ENCODE measurements around the gene FNIP1. TPM values are rescaled to one million over a fixed set of nuclear protein-coding genes. Genes with fewer than 3 reads are reported as not detected.

The FNIP1 gene
- total and polyA plus RNA-seq, 2 donors (not counting 1 experiment from before 2014, with no cell fraction given): 10.3 to 52.8 TPM

DNA sequence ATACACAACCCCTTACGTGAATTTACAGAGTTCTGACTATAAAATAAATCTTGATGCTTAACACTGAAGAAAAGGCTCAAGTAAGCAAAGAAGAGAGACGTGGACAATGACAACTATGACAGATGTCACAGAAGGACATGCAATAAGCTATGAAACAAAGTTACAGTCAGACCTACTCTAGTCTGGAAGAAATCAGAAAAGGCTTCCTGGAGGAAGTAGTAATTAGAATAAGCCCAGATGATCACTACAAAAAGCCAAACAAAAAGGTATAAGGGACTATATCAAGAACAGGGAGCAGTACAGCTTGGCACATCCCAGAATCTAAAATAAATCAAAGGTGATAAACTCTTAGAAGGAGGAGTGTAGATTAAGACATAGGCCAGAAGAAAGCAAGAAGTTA lies 6.3 kb downstream of the FNIP1 start:
- TF ChIP-seq, protein P1, sequence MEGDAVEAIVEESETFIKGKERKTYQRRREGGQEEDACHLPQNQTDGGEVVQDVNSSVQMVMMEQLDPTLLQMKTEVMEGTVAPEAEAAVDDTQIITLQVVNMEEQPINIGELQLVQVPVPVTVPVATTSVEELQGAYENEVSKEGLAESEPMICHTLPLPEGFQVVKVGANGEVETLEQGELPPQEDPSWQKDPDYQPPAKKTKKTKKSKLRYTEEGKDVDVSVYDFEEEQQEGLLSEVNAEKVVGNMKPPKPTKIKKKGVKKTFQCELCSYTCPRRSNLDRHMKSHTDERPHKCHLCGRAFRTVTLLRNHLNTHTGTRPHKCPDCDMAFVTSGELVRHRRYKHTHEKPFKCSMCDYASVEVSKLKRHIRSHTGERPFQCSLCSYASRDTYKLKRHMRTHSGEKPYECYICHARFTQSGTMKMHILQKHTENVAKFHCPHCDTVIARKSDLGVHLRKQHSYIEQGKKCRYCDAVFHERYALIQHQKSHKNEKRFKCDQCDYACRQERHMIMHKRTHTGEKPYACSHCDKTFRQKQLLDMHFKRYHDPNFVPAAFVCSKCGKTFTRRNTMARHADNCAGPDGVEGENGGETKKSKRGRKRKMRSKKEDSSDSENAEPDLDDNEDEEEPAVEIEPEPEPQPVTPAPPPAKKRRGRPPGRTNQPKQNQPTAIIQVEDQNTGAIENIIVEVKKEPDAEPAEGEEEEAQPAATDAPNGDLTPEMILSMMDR (IDR thresholded peaks at IDR 0.05): no peak
- TF ChIP-seq EZH2 (IDR thresholded peaks at IDR 0.05; ENCODE audit: borderline replicate concordance, insufficient read depth, low read depth, low read length, poor library complexity, severe bottlenecking): no peak
- Histone ChIP-seq H3K36me3 (replicated peaks in 1 of 2; ENCODE audit: control extremely low read depth in 1 of 2, control insufficient read depth in 1 of 2, extremely low read depth in 1 of 2, insufficient read depth in 2 of 2, low read length in 1 of 2) (peaks cover 0 to 2% of the 10 kb centered on the region in 2 experiments), H2AFZ (ENCODE audit: insufficient read depth, low read depth, low read length, poor library complexity, severe bottlenecking) (no peak overlapping the region), H3K4me1 (ENCODE audit: control insufficient read depth in 2 of 2, insufficient read depth in 2 of 2, low read length in 2 of 2) (peaks cover 5 to 22% of the 10 kb centered on the region in 2 donors), H3K4me3 (ENCODE audit: control extremely low read depth in 1 of 5, extremely low read depth in 1 of 5, insufficient read depth in 1 of 5, low read depth in 2 of 5, low read length in 4 of 5) (no peak overlapping the region), H3K9ac (ENCODE audit: low read length) (no peak overlapping the region), H3K27me3 (replicated peaks in 1 of 4; ENCODE audit: control extremely low read depth in 1 of 4, control insufficient read depth in 3 of 4, insufficient read depth in 4 of 4, low read length in 3 of 4) (no peaks in the 10 kb centered on the region), H4K20me1 (ENCODE audit: control insufficient read depth, insufficient read depth, low read length, poor library complexity, severe bottlenecking) (peaks cover 53% of the 10 kb centered on the region), H3K9me3 (ENCODE audit: control extremely low read depth in 1 of 3, control insufficient read depth in 2 of 3, insufficient read depth in 1 of 3, low read length in 2 of 3) (no peaks in the 10 kb centered on the region), H3K4me2 (replicated peaks; ENCODE audit: low read depth, low read length, poor library complexity, severe bottlenecking) (no peak overlapping the region), H3K79me2 (ENCODE audit: control insufficient read depth, insufficient read depth, low read length) (peaks cover 96% of the 10 kb centered on the region), H3K27ac (ENCODE audit: low read length in 2 of 2) (no peak overlapping the region)
- Mint-ChIP-seq H3K9me3 (ENCODE audit: insufficient read depth) (no peaks in the 10 kb centered on the region), H3K4me3 (no peak overlapping the region), H3K27me3 (no peaks in the 10 kb centered on the region), H3K27ac (no peak overlapping the region), H3K4me1 (peaks cover 65% of the 10 kb centered on the region)
- ATAC-seq (ENCODE audit: low read depth) (no peak), DNase-seq (no peak)
- intact Hi-C loops (cut with micrococcal nuclease): loop anchor here (10.0 kb wide), 2 partner anchors 46 to 416 kb away; no protein-coding TSS in a partner anchor
- no CpG with 5 or more reads among the region's 2 CpGs for WGBS (ENCODE audit: insufficient coverage)
- ChIA-PET POLR2A (no interaction called here), CTCF (no interaction called here)

DNA sequence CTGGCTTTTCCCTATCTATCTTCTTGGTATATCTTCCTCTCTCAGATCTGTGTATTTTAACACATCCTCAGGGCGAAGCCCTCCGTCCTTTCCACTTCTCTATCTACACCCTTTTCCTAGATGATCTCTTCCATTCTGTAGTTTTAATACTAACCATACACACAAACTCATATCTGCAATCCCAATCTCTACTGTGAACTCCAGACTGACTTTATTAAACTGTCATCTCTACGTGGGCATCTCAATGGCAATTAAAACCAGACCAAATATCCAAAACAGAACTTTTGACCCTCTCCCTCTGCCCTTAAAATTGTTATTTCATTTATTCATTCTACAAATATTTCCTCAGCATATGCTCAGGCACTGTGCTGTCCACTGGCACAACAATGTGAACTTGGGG lies 7.1 kb downstream of the FNIP1 start:
- 82% methylated on average over 3 of the region's 3 CpGs for WGBS (ENCODE audit: insufficient coverage)

More for the DNA sequence above, 7.1 kb downstream of the FNIP1 start:
- Histone ChIP-seq H3K27me3 (replicated peaks in 1 of 4; ENCODE audit: control extremely low read depth in 1 of 4, control insufficient read depth in 3 of 4, insufficient read depth in 4 of 4, low read length in 3 of 4) (no peaks in the 10 kb centered on the region), H3K4me1 (ENCODE audit: control insufficient read depth in 2 of 2, insufficient read depth in 2 of 2, low read length in 2 of 2) (peaks cover 4 to 15% of the 10 kb centered on the region in 2 donors), H2AFZ (ENCODE audit: insufficient read depth, low read depth, low read length, poor library complexity, severe bottlenecking) (no peak overlapping the region), H3K79me2 (ENCODE audit: control insufficient read depth, insufficient read depth, low read length) (peaks cover 94% of the 10 kb centered on the region), H3K9ac (ENCODE audit: low read length) (no peak overlapping the region), H3K4me2 (replicated peaks; ENCODE audit: low read depth, low read length, poor library complexity, severe bottlenecking) (no peak overlapping the region), H3K36me3 (replicated peaks in 1 of 2; ENCODE audit: control extremely low read depth in 1 of 2, control insufficient read depth in 1 of 2, extremely low read depth in 1 of 2, insufficient read depth in 2 of 2, low read length in 1 of 2) (peaks cover 0 to 2% of the 10 kb centered on the region in 2 experiments), H3K4me3 (ENCODE audit: control extremely low read depth in 1 of 5, extremely low read depth in 1 of 5, insufficient read depth in 1 of 5, low read depth in 2 of 5, low read length in 4 of 5) (no peak overlapping the region), H3K27ac (ENCODE audit: low read length in 2 of 2) (no peak overlapping the region), H4K20me1 (ENCODE audit: control insufficient read depth, insufficient read depth, low read length, poor library complexity, severe bottlenecking) (peaks cover 56% of the 10 kb centered on the region), H3K9me3 (ENCODE audit: control extremely low read depth in 1 of 3, control insufficient read depth in 2 of 3, insufficient read depth in 1 of 3, low read length in 2 of 3) (no peaks in the 10 kb centered on the region)
- DNase-seq (no peak), ATAC-seq (ENCODE audit: low read depth) (no peak)
- no peak overlapping the region for H3K27ac Mint-ChIP-seq
- TF ChIP-seq, protein P1 (IDR thresholded peaks at IDR 0.05): no peak
- TF ChIP-seq EZH2 (IDR thresholded peaks at IDR 0.05; ENCODE audit: borderline replicate concordance, insufficient read depth, low read depth, low read length, poor library complexity, severe bottlenecking): no peak
- POLR2A ChIA-PET: no interaction called here
- no peaks in the 10 kb centered on the region for H3K9me3 Mint-ChIP-seq (ENCODE audit: insufficient read depth)
- no peaks in the 10 kb centered on the region for H3K27me3 Mint-ChIP-seq
- H3K4me1 Mint-ChIP-seq: peaks cover 58% of the 10 kb centered on the region
- CTCF ChIA-PET: no interaction called here
- intact Hi-C loops (cut with micrococcal nuclease): loop anchor here (10.0 kb wide), 2 partner anchors 45 to 415 kb away; no protein-coding TSS in a partner anchor
- H3K4me3 Mint-ChIP-seq: no peak overlapping the region
